Testis (tissue), 2 donors: ENCODE data around the gene GTF2A1.

Experiments used
- POLR2A ChIP-seq: fragments of 450-650 bp; IDR thresholded peaks from one replicate; pipeline ENCODE4 v1.6.1; 2017; ENCODE audit warnings: antibody characterized with exemption, mild to moderate bottlenecking, moderate library complexity
- TF ChIP-seq, protein P1 (sequence below), 3 experiments: fragments of 450-650 bp in 2 of 3; fragments of 200-600 bp in 1 of 3; sonication (generic) in 1 of 3; IDR thresholded peaks; one replicate each; pipeline ENCODE4 v1.5.1; 2016 to 2019; ENCODE audit warnings: antibody characterized with exemption in 3 of 3, mild to moderate bottlenecking in 2 of 3, moderate library complexity in 1 of 3

DNA sequence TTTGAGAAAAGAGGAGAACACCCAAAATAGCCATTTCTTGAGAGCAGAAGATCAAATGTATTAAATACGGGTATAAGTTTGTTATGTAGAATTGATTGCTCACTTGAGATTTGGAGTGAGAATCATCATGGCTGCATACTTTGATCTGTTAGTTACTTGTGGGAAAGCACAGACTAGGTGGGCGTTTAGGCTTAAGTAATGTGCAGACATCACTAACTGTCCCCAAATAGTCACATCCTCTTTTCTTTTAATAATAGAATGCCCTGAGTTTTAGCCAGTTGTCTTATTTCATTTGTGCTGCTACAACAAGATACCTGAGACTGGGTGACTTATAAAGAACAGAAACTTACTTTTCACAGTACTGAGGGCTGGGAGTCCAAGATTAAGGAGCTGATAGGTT lies 14.3 kb upstream of the GTF2A1 start:
- TF ChIP-seq, protein P1, sequence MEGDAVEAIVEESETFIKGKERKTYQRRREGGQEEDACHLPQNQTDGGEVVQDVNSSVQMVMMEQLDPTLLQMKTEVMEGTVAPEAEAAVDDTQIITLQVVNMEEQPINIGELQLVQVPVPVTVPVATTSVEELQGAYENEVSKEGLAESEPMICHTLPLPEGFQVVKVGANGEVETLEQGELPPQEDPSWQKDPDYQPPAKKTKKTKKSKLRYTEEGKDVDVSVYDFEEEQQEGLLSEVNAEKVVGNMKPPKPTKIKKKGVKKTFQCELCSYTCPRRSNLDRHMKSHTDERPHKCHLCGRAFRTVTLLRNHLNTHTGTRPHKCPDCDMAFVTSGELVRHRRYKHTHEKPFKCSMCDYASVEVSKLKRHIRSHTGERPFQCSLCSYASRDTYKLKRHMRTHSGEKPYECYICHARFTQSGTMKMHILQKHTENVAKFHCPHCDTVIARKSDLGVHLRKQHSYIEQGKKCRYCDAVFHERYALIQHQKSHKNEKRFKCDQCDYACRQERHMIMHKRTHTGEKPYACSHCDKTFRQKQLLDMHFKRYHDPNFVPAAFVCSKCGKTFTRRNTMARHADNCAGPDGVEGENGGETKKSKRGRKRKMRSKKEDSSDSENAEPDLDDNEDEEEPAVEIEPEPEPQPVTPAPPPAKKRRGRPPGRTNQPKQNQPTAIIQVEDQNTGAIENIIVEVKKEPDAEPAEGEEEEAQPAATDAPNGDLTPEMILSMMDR (IDR thresholded peaks at IDR 0.05), result no peak
- no peak for TF ChIP-seq POLR2A
